Right lobe of liver (tissue), 6 donors: ENCODE measurements around the gene RGS10. TPM values are rescaled to one million over a fixed set of nuclear protein-coding genes. Genes with fewer than 3 reads are reported as not detected.

ENCODE experiments used
- ATAC-seq, 4 donors: fragments of 200-7000 bp; cut with Tn5 transposase; one replicate each; pipeline ENCODE4 v1.9.1; 2020; ENCODE audit warnings: mild to moderate bottlenecking in 4 of 4, moderate library complexity in 4 of 4
- DNase-seq, 3 donors: peaks; one replicate each; pipeline ENCODE4 v3.0.0-alpha.2; 2020
- H3K27ac ChIP-seq, 3 donors: fragments of 200-600 bp; one replicate each; pipeline ENCODE4 v1.8.0; 2022
- H3K27me3 ChIP-seq, 2 donors: fragments of 200-600 bp; one replicate each; pipeline ENCODE4 v1.8.0; 2022
- H3K36me3 ChIP-seq, 4 donors: fragments of 200-600 bp; sonication (generic) in 1 of 4; one replicate each; pipeline versions ENCODE4 v1.5.1 to v1.8.0; 2017 to 2022; ENCODE audit warnings: control low read depth in 1 of 4
- H3K4me1 ChIP-seq, 4 donors: fragments of 200-600 bp; sonication (generic) in 1 of 4; one replicate each; pipeline versions ENCODE4 v1.5.1 to v1.8.0; 2017 to 2022; ENCODE audit warnings: control low read depth in 1 of 4
- H3K4me3 ChIP-seq, 3 donors: fragments of 200-600 bp; one replicate each; pipeline ENCODE4 v1.8.0; 2022
- H3K9me3 ChIP-seq, 4 donors: fragments of 200-600 bp; sonication (generic) in 1 of 4; one replicate each; pipeline versions ENCODE4 v1.5.1 to v1.8.0; 2017 to 2022; ENCODE audit warnings: control low read depth in 1 of 4
- CTCF ChIP-seq, 4 donors: fragments of 200-600 bp in 3 of 4; fragments of 450-650 bp in 1 of 4; IDR thresholded peaks; one replicate each; pipeline versions ENCODE4 v1.5.1 to v1.8.0; 2016 to 2022; ENCODE audit warnings: antibody characterized with exemption in 4 of 4, mild to moderate bottlenecking in 2 of 4
- POLR2A ChIP-seq: fragments of 450-650 bp; IDR thresholded peaks from one replicate; pipeline ENCODE4 v1.6.1; 2017; ENCODE audit warnings: antibody characterized with exemption, mild to moderate bottlenecking
- WGBS: methylation state at CpG from one replicate; pipeline ENCODE4 v1.1.6; 2018; ENCODE audit warnings: low coverage, low lambda C conversion rate; ENCODE audit not compliant: insufficient coverage; ENCODE audit errors: missing lambda C conversion rate; 5-methylcytosine and 5-hydroxymethylcytosine counted together
- intact Hi-C, 2 donors: fragments of 100-400 bp; cut with DNase I; formaldehyde crosslinking; loops; one replicate each; pipeline versions ENCODE4 v1.11.2 to v1.14.1; 2022
- total RNA-seq, 6 experiments: library from RNA; depleted of rRNA in 2 of 6; stranded (reverse); fragments of >200 nt in 2 of 6; fragmentation: NEBNext Ultra II Directional in 3 of 6; extraction: Animal tissue kit (Norgen Biotek cat#: 25700) in 3 of 6; gene quantifications; one replicate each; pipeline versions ENCODE4 v1.1.0 to v1.2.4, GENCODE V29; 2016 to 2023
- donor health status: DM: no; HTN: yes; CAD: no.
- donor health status: DM: no; HTN: no; CAD: no.
- donor health status: DM: no; HTN: no; CAD: no.
- donor health status: DM: no; HTN: yes; CAD: no.
- donor health status: DM: no; HTN: yes; CAD: no.

Gene RGS10
- total RNA-seq, 6 experiments from 2014 or later = 0.95 to 5.2 (median 3.7) TPM

GRCh38 chr10:119478111-119478802 lies 64.3 kb downstream of the RGS10 start:
- 26% methylated on average over 5 of the region's 8 CpGs for WGBS
- H3K27ac ChIP-seq = no peak overlapping the region
- H3K36me3 ChIP-seq = no peaks in the 10 kb centered on the region
- no peak for DNase-seq
- H3K9me3 ChIP-seq = no peaks in the 10 kb centered on the region
- ATAC-seq = no peak
- no peaks in the 10 kb centered on the region for H3K27me3 ChIP-seq
- no peak overlapping the region for H3K4me3 ChIP-seq
- H3K4me1 ChIP-seq = no peaks in the 10 kb centered on the region
- TF ChIP-seq CTCF (IDR thresholded peaks at IDR 0.05) (no peak), POLR2A (no peak)
- intact Hi-C loops = no loop called here

- H3K4me1 ChIP-seq = no peaks in the 10 kb centered on the region
- H3K4me3 ChIP-seq = no peak overlapping the region
- H3K27ac ChIP-seq = no peak overlapping the region
- TF ChIP-seq POLR2A = no peak
- no peak for TF ChIP-seq CTCF (IDR thresholded peaks at IDR 0.05)
- no peaks in the 10 kb centered on the region for H3K36me3 ChIP-seq
- WGBS = 46% methylated on average over 3 of the region's 3 CpGs
- H3K9me3 ChIP-seq = no peaks in the 10 kb centered on the region
- DNase-seq (no peak), ATAC-seq (no peak)
- intact Hi-C loops = no loop called here
- no peaks in the 10 kb centered on the region for H3K27me3 ChIP-seq
Measured at GRCh38 chr10:119477444-119477843, 65.1 kb downstream of the RGS10 start.

- Histone ChIP-seq H3K27ac (no peak overlapping the region), H3K9me3 (no peaks in the 10 kb centered on the region), H3K4me3 (no peak overlapping the region), H3K36me3 (no peaks in the 10 kb centered on the region), H3K27me3 (no peaks in the 10 kb centered on the region), H3K4me1 (no peaks in the 10 kb centered on the region)
- no peak for DNase-seq
- ATAC-seq = no peak
- TF ChIP-seq POLR2A = no peak
- TF ChIP-seq CTCF (IDR thresholded peaks at IDR 0.05) = no peak
- WGBS = 75% methylated on average over 5 of the region's 10 CpGs
- intact Hi-C loops = no loop called here
Measured at GRCh38 chr10:119474606-119475005, 67.9 kb downstream of the RGS10 start.

GRCh38 chr10:119473771-119474170 lies 68.7 kb downstream of the RGS10 start:
- intact Hi-C loops = no loop called here
- Histone ChIP-seq H3K27me3 (no peaks in the 10 kb centered on the region), H3K36me3 (no peaks in the 10 kb centered on the region), H3K9me3 (no peaks in the 10 kb centered on the region), H3K4me3 (no peak overlapping the region), H3K4me1 (no peaks in the 10 kb centered on the region), H3K27ac (no peak overlapping the region)
- TF ChIP-seq CTCF (IDR thresholded peaks at IDR 0.05) (no peak), POLR2A (no peak)
- no CpG with 5 or more reads among the region's 4 CpGs for WGBS
- DNase-seq (no peak), ATAC-seq (no peak)
